Coronary artery (tissue), 2 donors: Measurements from ENCODE around the gene NHS.

ENCODE experiments used
- DNase-seq: peaks from one replicate; pipeline ENCODE4 v3.0.0-alpha.2; 2017; ENCODE audit warnings: low spot score
- H3K27ac ChIP-seq, 2 donors: fragments of 200-600 bp; sonication (generic); one replicate each; pipeline ENCODE4 v1.5.1; 2016 to 2019
- H3K4me3 ChIP-seq: fragments of 200-600 bp; sonication (generic); 2 replicates; pipeline ENCODE4 v1.5.1; 2016; ENCODE audit warnings: mild to moderate bottlenecking, moderate library complexity
- TF ChIP-seq, protein P1 (sequence below): fragments of 200-600 bp; sonication (generic); IDR thresholded peaks from one replicate; pipeline ENCODE4 v1.5.1; 2019; ENCODE audit warnings: antibody characterized with exemption

NHS gene

GRCh38 chrX:17602245-17602644 lies 227.2 kb downstream of the NHS start:
- no peak for DNase-seq
- TF ChIP-seq, protein P1, sequence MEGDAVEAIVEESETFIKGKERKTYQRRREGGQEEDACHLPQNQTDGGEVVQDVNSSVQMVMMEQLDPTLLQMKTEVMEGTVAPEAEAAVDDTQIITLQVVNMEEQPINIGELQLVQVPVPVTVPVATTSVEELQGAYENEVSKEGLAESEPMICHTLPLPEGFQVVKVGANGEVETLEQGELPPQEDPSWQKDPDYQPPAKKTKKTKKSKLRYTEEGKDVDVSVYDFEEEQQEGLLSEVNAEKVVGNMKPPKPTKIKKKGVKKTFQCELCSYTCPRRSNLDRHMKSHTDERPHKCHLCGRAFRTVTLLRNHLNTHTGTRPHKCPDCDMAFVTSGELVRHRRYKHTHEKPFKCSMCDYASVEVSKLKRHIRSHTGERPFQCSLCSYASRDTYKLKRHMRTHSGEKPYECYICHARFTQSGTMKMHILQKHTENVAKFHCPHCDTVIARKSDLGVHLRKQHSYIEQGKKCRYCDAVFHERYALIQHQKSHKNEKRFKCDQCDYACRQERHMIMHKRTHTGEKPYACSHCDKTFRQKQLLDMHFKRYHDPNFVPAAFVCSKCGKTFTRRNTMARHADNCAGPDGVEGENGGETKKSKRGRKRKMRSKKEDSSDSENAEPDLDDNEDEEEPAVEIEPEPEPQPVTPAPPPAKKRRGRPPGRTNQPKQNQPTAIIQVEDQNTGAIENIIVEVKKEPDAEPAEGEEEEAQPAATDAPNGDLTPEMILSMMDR = no peak
- Histone ChIP-seq H3K4me3 (no peak overlapping the region), H3K27ac (peak overlapping the region in 1 of 2 donors; percentile 56)

DNA sequence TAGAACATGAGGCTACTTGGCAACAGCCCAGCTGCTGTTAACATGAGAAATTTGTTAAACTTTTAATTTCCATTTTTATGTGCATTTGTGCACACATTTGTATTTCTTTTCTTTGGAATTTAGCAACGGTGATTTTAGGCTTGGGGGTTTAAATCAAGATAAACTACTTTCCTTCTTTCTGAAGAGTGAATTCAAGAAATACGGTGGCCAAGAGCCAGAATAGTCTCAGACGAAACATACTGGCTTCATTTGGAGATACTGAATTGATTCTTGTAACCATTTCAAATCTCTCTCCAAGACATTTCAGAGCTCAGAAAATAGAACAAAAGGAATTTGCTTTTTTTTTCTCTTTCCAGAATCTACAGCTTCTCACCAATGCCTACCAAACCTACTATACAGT lies 228.2 kb downstream of the NHS start:
- no peak overlapping the region for H3K27ac ChIP-seq
- TF ChIP-seq, protein P1 = no peak
- H3K4me3 ChIP-seq = no peak overlapping the region
- no peak for DNase-seq

- TF ChIP-seq, protein P1 = no peak
- H3K4me3 ChIP-seq = no peak overlapping the region
- H3K27ac ChIP-seq = no peak overlapping the region
- DNase-seq = no peak
Observed at GRCh38 chrX:17605676-17606075, 230.7 kb downstream of the NHS start.

GRCh38 chrX:17606231-17606630 lies 231.2 kb downstream of the NHS start:
- DNase-seq = no peak
- H3K4me3 ChIP-seq = no peak overlapping the region
- TF ChIP-seq, protein P1 = no peak
- H3K27ac ChIP-seq = no peak overlapping the region

DNA sequence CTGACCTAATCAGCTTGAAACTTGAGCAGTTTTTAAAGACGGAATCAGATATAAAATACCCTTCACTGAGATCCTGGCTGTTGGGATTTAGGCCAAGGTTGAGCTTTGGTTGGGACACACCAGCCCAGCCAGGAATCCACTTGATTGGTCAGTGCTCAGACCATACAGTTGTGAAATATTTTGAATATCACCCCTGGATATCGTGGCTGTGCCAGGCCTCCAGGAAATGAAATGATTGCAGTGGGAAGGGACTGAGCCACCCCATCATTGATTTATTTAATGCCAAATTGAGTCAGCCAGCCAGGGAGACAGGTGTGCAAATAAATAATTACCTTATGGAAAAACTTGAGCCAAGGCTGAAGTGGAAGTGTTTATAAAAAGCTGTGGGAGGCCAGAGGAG lies 233.9 kb downstream of the NHS start:
- TF ChIP-seq, protein P1 = no peak
- DNase-seq = no peak
- H3K27ac ChIP-seq = no peak overlapping the region

DNA sequence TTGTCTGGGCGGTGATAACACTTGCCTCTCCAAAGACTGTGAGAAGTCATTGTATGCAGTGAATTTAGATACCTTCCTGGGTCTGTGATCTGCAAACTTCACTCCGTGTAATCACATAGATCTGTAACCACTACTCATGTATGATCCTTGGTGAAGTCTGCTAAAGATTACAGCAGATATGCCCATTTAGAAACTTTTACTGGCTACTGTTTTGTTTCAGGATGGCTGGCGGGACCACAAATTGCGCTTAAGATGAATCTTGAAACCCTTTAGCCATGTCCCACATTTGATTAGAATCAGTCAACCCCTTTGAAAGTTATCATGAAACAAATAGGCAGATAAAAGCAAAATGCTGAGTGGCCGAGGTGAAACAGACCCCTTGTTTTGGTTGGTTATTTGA lies 235.8 kb downstream of the NHS start:
- no peak overlapping the region for H3K4me3 ChIP-seq
- TF ChIP-seq, protein P1 = no peak
- H3K27ac ChIP-seq = no peak overlapping the region
- no peak for DNase-seq

More for the DNA sequence above, 233.9 kb downstream of the NHS start:
- H3K4me3 ChIP-seq = no peak overlapping the region

GRCh38 chrX:17613979-17614588 lies 239.1 kb downstream of the NHS start:
- TF ChIP-seq, protein P1 = no peak
- Histone ChIP-seq H3K4me3 (no peak overlapping the region), H3K27ac (no peak overlapping the region)
- DNase-seq = no peak
